Omental fat pad (tissue), 4 donors: ENCODE results near the gene MAGI2. TPM values are rescaled to one million over a fixed set of nuclear protein-coding genes. Genes with fewer than 3 reads are reported as not detected.

Source experiments
- ATAC-seq: fragments of 150-250 bp; one replicate; pipeline ENCODE4 v1.9.1; 2016; ENCODE audit warnings: mild to moderate bottlenecking, moderate library complexity; ENCODE audit not compliant: low FRiP score
- DNase-seq: peaks from one replicate; pipeline ENCODE4 v3.0.0-alpha.2; 2019; ENCODE audit warnings: low spot score
- total RNA-seq, 4 donors: library from RNA; depleted of rRNA; stranded (reverse); fragments of >200 nt; gene quantifications; one replicate each; pipeline ENCODE4 v1.1.0, GENCODE V29; 2016
- TF ChIP-seq, protein P1 (sequence below), 3 donors: fragments of 450-650 bp; IDR thresholded peaks; one replicate each; pipeline ENCODE4 v1.5.1; 2016 to 2017; ENCODE audit warnings: antibody characterized with exemption in 3 of 3, mild to moderate bottlenecking in 3 of 3, moderate library complexity in 2 of 3

The MAGI2 gene
- total RNA-seq, 4 donors from 2014 or later, result 9.3 to 20.6 (median 13.2) TPM

DNA sequence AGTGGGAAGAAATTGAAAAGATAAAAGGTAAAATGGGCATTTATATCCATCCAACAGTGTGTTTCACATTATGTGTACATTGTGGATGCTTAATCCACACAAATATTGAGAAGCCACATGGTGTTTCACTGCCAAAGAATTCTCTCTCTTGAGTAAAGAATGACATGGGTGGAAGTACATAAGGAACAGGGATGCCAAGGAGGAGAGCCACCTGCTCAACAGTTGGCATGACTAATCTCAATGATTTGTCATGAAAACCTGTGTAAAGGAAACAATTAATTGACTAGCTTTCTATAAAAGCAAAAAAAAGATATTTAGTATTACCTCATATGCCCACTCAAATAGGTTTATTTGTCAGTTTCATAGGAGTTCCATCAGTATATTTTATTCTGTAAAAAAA lies 43.1 kb downstream of the MAGI2 start:
- DNase-seq, result no peak
- no peak for ATAC-seq
- TF ChIP-seq, protein P1, sequence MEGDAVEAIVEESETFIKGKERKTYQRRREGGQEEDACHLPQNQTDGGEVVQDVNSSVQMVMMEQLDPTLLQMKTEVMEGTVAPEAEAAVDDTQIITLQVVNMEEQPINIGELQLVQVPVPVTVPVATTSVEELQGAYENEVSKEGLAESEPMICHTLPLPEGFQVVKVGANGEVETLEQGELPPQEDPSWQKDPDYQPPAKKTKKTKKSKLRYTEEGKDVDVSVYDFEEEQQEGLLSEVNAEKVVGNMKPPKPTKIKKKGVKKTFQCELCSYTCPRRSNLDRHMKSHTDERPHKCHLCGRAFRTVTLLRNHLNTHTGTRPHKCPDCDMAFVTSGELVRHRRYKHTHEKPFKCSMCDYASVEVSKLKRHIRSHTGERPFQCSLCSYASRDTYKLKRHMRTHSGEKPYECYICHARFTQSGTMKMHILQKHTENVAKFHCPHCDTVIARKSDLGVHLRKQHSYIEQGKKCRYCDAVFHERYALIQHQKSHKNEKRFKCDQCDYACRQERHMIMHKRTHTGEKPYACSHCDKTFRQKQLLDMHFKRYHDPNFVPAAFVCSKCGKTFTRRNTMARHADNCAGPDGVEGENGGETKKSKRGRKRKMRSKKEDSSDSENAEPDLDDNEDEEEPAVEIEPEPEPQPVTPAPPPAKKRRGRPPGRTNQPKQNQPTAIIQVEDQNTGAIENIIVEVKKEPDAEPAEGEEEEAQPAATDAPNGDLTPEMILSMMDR (IDR thresholded peaks at IDR 0.05), result no peak

DNA sequence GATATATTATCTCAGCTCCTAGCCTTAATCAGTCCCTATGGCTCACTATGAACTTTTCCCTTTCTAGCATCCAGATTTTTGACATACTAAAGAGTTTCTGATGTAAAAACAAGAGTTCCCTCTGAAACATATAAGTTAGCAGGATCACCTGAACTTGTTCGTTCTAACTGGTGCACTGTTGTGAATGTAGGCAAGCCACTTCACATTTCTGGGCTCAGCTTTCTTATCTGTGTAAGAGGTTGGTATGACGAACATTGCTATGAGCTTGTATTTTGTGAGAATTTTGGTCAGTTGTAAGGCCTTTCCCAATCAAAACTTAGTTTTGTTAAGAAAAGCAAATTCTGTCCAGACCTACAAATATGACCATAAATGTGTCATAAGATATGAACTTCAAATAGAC lies 46.1 kb downstream of the MAGI2 start:
- TF ChIP-seq, protein P1 (IDR thresholded peaks at IDR 0.05), result no peak
- DNase-seq (no peak), ATAC-seq (no peak)

DNA sequence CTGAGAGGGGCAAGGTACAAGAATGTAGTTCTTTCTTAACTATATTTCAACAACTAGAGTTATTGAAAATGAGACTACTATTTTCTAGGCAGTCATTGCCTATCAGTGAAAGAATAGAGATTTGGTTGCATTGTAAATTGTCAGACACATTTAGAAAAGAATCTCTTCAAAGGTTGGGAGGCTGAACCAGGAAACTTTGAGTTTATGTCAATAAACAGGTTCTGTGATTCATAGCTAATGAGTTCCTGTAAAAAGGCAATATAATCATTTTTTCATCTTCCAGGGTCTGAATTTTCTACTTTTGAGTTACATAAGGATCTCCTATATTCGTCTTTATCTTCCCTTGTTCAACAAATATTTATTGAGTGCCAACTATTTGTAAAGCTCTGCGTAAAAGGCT lies 47.1 kb downstream of the MAGI2 start:
- TF ChIP-seq, protein P1 (IDR thresholded peaks at IDR 0.05), result no peak
- ATAC-seq, result no peak

DNA sequence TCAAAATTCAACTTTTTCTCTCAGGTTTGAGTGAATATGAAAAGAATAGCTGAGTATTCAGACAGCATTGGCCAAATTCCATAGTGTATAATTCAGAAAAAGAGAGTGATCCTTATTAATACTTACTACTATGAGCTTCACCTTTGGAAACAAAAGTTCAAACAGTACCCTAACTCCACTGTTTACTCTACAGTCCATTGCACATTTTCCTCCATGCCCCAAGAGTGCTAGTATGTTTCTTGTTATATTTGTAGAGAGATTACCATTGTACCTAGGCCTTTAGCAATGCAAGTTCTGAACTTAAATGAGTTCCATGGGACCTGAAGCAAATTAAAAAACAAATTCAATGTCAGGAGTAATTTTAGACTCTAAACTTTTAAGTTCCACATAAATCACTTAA lies 48.1 kb downstream of the MAGI2 start:
- ATAC-seq, result no peak
- TF ChIP-seq, protein P1 (IDR thresholded peaks at IDR 0.05), result no peak

More for the DNA sequence above, 47.1 kb downstream of the MAGI2 start:
- DNase-seq, result no peak

DNA sequence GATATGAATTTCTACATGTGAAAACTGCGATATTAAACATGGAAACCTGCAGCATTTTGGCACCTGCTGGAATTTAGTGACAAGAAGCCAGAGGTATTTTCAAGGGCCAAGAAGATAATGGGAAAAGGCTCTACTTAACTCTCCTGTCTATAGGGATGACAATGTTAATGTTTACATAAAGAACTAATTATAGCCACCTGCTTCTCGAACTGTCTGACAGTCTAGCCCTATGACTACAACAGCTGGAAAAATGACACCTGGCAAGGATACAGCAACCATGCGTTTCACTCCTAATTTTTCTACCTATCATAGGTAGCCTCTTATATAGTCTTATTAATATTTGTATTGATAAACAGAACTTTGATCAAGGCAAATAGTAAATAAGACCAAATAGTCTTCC lies 49.6 kb downstream of the MAGI2 start:
- TF ChIP-seq, protein P1 (IDR thresholded peaks at IDR 0.05), result no peak
- no peak for DNase-seq
- ATAC-seq, result no peak

More for the DNA sequence above, 48.1 kb downstream of the MAGI2 start:
- DNase-seq, result no peak

DNA sequence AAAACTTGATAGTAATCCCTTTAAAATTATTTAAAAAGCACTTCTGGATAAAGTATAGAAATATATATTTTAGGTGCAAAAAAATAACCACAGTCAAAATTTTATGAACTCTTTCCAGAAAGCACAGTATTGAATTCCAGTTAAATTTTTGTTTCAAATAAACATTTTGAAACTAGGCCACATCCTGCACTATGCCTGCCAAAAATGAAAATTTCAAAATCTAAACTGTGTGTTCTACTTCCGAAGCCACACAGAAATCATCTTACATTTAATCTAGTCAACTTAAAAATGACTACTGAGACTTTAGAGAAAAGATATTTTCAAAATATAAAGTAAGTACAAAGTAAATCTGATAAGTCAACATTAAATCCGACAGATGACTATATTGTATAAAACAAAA lies 50.0 kb downstream of the MAGI2 start:
- ATAC-seq, result peak; percentile 54
- TF ChIP-seq, protein P1 (IDR thresholded peaks at IDR 0.05), result no peak
- no peak for DNase-seq

DNA sequence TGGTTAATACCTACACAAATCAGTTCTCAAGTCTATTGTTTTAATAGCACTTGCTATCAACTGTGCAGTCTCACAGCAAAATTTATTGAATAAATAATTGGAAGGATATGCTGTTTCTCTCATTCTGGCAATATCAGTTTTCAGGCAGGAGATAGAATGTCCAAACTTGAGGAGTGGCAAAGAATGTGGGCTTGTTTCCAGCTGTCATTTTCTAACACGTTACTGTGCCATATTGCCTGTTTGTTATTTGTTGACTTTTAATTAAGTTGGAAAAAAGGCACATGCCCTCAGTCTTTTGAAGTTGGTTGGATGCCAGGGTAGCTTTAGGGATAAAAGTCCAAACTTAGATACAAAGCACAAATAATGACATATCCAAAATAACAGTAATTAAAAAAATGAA lies 52.2 kb downstream of the MAGI2 start:
- TF ChIP-seq, protein P1 (IDR thresholded peaks at IDR 0.05), result no peak
- DNase-seq (no peak), ATAC-seq (no peak)
